ENCODE data around the gene DMD.
"Not testable (repeated sequence)": the region's sequence is repeated elsewhere in the genome, so short reads cannot be mapped to it uniquely, and the experiment has no call there.

The DMD gene

DNA sequence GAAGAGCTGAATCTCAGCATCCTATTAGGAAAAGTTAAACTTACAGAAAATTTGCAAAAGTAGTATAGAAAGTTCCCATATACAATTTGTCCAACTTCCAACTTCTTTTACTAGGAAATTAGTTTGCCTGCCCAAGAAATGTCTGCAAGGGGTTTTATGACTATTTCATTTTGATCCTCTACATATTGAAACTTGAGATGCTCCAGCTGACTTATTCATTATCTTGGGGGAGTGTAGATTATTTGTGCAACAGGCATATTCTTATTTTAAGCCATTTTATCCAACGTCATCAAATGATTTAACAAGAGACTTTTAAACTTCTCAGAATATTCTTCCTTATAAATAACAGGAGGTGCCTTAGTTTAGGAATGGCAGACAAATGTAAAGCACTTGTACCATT, 1822.4 kb downstream of the DMD start:
- no peak for DNase-seq

DNA sequence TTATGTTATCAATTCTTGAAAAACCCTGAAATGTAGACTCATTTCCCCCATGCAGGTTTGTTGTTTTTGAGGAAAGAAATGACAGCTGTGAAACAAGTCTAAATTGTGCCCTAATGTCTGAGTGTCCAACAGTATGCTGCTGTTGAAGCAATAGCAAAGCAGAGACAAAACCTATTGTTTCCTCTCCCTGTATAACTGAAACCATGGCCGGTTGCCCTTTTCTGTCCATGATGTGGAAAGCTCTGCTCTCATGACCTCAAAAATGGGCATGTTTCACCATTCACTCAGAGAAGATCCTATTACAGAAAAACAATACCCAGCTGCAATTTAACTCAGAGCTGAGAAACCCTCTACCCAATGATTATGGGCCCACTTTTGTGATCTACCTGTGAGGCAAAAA, 1826.9 kb downstream of the DMD start:
- no peak for DNase-seq

DNA sequence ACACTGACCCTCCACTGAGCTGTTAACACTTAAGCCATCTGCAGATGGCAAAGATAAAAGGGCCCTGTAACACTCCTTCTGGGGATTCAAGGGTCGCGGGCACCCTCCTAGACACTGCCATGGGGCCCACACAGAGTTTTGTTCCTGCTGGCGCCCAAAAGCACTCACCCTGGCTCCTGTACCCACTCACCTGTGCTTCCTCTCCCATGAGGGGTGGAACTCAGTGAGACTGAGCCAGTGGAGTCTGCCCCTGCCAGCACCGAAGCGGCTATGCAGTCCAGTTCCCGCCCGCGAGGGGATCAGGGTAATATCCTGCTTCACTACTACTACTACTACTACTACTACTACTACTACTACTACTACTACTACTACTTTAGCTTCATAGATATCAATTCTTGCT, 1827.4 kb downstream of the DMD start:
- DNase-seq, result no peak

DNA sequence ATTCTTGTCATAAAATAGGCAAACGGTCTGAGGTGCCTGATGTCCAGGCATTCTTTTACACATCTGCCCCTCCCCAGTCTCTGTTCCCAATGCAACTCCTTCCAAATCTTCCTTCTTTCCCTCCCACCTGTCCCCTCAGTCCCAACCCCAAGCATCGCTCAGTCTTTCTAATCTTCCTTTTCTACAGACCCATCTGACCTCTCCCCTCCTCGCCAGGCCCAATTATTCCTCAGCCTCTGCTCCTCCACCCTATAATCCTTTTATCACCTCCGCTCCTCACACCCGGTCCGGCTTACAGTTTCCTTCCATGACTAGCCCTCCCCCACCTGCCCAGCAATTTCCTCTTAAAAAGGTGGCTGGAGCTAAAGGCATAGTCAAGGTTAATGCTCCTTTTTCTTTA, 1832.4 kb downstream of the DMD start:
- not testable (repeated sequence) for DNase-seq

DNA sequence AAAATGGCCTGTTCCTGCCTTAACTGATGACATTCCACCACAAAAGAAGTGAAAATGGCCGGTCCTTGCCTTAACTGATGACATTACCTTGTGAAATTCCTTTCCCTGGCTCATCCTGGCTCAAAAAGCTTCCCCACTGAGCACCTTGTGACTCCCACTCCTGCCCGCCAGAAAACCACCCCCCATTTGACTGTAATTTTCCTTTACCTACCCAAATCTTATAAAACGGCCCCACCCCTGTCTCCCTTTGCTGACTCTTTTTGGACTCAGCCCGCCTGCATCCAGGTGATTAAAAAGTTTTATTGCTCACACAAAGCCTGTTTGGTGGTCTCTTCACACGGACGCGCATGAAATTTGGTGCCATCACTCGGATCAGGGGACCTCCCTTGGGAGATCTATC, 1833.5 kb downstream of the DMD start:
- not testable (repeated sequence) for DNase-seq

DNA sequence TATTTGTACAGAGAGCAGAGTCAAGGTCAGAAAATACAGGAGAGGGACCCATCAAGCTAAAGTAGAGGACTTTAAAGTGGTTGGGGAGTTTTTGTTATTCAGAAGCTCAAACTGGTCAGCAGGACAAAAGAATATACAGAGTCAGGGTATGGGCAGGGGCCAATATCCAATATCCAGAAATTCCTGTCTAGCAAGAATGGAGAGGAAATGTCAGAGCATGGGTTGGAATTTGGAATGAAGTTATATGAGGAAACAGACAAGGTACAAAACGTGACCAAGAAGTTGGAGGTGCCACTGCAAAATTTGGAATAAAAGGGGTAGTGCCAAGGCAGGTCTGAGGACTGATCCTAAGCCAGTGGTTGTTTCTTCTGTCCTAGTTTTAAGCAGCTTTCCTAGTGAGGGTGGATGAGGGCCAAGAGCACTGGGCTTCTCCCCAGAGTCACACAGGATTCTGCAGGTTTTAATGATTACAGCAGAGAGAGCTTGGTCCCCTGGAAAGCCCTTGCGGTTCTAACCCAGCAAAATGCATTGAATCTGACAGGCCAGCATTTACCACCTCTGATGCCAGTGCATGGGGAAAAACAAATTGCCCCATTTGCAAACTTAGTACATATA, 1834.8 kb downstream of the DMD start:
- no peak for DNase-seq

DNA sequence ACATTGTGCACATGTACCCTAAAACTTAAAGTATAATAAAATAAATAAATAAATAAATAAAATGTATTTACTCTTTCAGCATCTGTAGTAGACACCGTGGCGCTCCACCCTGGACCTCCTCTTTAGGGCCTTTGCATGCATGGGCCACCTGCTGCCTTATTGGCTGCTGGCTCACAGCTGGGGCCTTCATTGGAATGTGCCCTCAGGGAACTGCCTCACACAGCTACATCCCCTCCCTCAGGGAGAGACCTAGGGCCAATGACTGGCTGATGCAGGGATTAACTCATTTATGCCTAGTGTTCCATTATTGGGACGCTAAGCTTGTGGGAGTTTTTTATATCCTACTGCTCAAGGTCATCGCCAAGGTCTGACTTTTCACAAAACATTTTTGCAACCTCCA, 1836.6 kb downstream of the DMD start:
- DNase-seq, result no peak

DNA sequence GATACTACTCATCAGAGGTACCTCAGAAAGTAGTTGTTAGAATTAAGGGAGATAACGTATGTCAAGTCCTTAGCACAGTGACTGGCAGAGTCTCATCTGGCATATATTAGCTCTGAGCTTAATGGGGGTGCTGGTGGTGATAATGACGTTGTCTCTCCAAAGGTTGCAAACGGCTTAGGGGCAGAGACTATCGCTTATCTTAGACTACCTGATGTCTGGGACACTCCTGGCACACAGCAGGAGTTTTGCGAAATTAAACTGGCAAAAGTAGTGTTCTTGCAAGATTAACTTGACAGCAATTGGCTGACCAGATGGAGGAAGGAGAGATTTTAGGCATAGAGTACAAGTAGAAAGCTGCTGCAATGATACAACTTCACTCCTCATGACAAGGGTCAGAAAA, 1839.4 kb downstream of the DMD start:
- DNase-seq, result no peak

DNA sequence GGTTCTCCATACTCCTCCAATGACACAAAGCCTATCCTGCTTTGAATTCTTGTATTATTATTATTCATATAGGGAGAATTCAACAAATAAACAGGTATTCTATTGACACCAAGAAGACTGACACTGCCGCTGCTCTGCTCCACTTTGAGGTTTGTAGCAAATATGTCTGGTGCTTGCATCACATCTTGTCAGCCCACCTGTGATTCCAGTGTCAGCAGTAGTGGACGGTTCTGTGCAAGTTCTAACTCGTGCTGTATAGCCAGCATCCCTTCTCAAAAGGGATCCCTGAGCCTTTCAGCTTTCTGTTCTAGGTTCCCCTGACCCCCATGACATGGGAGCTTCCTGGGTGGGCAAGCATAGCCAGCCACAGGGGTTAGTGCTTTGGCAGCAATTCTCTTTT, 1843.5 kb downstream of the DMD start:
- DNase-seq, result no peak

DNA sequence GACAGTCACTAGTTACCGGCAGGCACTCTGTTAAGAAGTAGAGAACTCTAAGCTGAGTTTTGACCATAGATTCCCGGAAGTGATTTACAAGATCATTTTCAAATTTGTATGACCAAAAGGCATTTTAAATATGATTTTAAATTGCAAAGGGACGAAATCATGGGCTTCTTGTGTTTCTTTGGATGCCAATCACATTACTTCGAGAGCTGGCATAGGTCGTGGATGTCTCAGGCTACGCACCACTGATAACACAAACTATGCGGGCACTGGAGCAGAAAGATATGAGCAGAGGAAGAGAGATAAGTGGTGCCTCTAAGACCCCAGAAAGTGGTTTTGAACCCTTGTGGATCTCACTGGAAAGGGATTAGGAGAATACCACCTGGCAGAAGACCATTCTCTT, 1845.3 kb downstream of the DMD start:
- DNase-seq, result peak; percentile 29

DNA sequence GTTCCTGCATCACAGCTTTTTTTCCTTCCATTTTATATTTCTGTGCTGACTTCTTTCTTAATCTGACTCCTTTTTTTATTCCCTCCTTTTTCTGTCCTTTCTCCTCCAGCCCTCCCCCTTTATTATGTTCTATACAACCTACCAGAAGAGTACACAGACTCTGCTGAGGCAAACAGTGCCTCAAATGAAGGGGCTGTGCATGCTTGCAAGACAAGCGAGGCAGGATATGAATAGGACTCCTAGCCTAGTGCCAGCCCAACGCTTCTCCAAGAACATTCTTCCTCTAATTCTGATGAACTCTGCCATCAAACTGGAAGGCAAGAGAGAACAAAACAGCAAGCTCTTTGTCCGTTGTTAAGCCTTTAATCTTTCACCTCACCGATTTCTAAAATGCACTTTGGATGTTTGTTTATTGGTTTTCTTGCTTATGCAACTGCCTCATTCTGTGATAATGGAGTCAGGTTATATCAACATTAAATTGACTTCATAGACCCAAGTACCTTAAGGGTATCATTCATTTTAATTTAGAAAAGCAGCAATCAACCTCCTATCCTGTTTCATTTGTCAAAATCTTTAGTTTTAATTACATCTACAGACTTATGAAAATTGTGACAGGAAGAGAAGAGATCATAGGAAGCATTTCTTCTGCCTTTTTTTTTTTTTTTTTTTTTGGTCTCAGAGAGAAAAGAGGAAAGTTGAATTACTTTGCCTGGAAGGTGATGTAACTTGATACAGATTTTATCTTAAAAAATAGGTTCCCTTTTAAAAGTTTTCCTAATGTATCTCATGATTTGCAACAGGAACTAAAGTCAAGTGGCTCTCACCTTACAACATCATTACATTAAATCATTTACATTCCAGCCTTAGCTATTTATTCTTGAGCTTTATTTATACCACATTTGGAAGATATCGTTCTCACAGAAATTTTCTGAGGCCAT, 1854.8 kb downstream of the DMD start:
- DNase-seq, result no peak

DNA sequence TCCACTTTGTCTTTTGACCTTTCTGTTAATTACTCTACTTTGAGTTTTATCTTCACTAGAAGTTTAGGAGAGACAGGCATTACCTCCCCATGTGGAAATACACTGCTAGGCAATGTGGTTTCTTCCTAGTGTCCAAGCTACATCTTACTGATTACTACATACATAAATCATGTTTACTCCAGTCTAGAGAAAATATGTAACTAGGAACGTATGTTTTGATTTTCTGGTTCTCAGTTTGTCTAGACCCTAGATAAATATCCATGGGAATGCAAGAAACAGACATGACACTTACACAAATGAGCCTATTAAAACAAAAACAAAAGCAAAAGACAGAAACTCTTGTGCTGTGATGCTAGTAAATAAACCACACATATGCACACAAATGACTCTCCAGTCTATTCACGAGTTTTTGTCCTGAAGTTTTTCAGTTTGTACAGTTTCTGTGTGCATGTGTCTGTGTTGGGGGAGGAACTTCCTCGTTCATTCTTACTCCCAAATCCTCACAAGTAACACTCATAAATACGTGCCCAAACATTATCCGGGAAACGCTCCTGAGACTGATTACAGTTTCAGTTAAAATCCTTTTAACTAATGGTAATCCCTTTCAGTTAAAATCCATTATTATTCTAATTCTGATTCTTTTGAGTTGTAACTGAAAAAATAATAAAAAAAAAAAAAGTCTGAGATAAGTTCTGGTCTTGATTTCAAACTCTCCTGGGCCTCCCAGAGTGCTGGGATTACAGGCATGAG, 1856.0 kb downstream of the DMD start:
- DNase-seq, result no peak

DNA sequence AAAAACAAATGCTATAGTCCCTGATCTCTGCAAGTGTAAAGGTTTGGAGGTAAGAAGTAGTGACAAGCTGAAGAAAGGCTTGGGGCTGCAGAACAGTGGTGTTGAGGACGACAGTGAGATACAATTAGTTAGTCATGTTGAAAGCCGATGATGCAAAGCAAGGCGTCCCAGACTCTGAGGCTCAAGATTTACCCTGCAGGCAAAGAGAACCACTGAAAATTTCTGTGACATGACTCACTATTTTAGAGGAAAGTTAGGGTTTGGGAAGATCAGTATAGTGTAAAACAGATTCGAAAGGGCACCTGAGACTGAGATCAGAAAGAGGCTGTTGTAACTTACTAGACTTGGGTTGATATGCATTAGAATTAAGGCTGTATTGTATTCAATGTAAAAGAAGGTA, 1858.3 kb downstream of the DMD start:
- DNase-seq, result peak; percentile 64

DNA sequence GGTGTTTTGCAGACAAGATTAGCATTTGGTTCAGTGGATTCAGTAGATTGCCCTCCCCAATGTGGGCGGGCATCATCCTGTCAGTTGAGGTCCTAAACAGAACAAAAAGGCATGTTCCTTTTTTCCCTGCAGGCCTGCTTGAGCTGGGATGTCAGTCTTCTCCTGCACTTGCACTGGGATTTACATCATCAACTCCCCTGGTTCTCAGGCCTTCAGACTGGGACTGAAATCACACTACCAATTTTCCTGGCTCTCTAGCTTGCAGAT, 1860.6 kb downstream of the DMD start:
- no peak for DNase-seq

DNA sequence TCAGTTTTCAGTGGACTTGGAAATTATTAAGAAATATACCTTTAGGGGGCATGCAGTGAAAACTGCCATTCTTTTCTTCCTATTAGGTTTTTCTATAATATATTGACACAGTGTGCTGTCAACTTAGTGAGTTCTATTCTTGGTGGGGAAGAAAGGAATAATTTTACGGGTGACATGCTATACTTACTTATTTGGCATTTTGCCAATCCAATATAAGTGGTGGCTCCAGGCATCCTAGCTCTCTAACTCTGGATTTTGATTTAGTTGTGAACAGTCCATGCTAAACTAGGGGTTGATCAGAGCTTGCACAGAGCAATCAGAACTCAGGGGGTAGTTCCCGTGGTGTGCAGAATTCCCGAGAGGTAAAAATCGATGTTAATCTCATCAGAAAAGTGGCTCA, 1861.8 kb downstream of the DMD start:
- DNase-seq, result no peak

DNA sequence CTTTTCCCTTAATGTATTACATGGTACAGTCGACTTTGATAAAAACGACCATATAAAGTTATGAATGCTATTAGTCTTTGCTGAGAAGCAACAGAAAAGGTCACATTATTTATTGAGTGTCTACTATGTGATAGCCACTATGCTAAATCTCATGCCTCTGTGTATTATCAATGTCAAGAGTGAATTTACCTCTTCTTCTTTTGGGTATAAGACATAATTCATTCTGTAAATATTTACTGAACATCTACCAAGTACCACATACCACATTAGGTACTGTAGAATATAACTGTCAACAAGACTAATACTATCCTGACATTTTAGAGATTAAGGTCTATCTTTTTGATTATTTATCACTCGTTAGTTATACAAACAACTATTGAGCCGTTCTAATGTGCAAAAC, 1870.8 kb downstream of the DMD start:
- no peak for DNase-seq

DNA sequence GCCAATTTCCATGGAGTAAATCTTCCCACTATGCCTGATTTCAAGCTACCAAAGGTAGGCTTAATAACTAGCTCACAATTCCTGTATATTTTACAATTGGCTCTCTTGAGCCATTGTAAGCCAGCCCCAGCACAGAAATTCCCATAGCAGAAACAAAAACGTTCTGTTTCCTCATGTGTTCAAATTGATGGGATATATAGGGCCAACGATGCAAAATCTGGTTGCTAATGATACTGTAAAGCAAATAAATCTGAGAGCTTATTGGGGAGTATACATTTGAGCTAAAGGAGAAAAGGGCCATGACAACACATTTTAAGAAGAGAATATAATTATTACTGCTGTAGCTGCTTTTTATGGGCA, 1872.4 kb downstream of the DMD start:
- DNase-seq, result no peak

DNA sequence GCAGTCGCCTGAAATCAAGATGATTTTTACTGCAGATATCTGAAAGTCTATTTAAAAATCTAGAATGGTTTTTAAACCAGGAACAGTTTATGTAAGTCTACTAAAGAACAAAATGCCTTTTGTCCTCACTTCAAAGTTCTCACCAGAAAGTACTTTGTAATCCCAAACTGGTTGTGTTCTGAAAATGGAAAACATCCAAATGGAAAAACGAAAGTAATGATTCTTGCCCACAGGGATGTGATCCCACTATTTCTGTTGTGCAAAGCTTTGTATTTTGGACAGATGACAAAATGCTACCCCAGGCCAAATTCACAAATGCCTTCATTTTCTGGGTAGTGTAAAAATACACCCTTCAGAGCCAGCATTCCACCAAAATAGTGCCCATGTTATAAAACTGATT, 1874.0 kb downstream of the DMD start:
- no peak for DNase-seq

DNA sequence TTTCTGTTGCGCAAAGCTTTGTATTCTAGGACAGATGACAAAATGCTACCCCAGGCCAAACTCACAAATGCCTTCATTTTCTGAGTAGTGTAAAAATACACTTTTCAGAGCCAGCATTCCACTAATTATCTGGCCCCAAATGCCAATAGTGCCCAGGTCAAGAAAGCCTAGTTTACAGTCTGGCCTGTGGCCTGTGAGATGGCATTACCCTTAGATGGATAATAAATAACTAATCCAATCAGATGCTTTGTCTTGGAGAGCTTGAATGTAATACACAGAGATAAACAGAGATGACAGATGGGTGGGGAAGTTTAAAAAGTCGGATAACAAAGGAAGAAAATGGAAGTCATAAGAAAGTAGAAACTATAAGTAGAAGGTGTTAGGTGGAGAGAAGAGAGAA, 1874.9 kb downstream of the DMD start:
- DNase-seq, result no peak

DNA sequence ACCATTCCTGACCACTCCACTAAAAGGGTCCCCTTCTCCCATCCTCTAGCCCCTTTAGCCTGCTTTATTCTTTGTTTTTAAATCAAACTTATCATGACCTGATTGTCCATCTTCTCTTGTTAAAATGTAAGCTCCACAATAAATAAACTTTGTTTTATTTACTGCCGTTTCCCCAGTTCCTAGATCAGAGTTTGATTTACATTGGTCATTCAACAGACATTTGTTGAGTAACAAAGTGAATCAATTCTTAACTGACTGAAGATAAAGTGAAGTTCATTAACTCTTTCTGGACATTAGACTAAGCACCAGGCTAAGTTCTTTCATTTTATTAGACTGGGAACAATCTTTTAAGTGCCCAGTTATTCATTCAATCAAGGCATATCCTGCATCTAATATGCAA, 1876.4 kb downstream of the DMD start:
- no peak for DNase-seq

DNA sequence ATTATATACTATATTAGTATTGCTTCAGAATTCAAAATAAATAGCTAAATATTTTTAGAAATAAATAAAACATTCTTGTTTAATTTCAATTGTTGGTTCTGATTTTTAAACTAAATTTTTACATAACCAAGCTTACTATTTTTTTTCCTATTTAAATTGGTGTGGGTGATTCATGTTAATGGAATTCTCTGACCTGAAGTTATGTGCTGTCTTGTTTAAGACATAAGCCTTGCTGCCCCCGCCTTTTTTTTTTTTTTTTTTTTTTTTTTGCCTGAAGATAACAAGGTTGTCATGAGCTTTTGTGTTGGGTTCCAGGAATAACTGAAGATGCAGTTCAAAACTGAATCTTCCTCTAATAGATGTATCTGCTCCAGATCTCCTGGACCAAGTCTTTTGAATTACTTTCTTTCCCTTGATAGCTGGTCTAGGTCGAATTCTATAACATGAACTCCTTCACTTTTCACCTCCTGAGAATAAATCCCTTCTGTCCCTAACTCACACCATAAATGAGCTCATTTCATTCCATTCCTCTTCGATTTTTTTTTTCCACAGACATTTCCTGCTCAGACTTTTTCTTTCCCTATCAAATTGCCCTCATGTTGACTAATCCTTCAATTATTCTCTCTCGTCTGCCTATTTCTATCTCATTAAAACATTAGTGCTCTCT, 1878.1 kb downstream of the DMD start:
- DNase-seq, result peak; percentile 85

DNA sequence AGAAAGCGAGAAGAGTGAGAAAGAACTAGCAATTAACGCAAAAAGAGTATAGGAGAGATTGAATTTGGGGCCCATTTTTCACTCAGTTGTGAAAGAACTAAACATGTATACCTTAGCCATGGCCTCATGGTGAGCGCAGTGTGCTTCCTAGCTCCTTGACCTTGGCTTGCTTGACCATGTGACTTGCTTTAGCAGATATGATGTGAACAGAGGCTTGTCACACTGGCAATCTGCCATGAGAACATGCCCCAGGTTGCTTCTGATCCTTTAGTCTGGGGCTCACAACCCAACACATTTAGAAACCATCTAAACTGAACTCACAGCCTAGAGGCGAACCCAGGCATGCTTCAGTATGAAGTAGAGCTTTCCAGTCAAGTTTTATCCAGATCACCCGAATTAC, 1879.4 kb downstream of the DMD start:
- no peak for DNase-seq

DNA sequence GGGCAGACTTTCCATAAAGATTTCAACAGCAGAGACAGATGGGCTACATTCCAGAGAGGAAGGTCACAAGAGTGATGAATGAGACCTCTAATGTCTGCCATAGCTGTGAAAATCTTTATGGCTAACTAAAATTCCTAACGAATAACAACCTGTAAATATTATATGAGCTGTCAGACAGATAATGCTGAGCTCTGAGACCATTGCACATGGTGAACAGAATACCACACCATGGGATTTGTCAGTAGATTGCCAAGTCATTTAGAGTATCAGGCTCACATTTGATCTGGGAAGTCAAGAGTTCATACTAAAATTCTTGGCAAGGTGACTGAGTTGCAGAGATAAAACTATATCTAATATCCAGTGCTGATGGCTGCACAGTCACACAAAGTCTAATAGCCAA, 1880.3 kb downstream of the DMD start:
- DNase-seq, result peak; percentile 56
